Activated T-helper 1 cell treated with anti-CD3 and anti-CD28 coated beads, Interleukin-12 subunit alpha, Interleukin-12 subunit beta, Interleukin-2, Interleukin-4 antibody, amounts not matched to agents 30 ng/mL and 10 ng/mL and 1 ng/mL, durations not matched to agents 14 hours and 24 hours and 36 hours (primary cell): ENCODE data around the gene ICA1. TPM values are rescaled to one million over a fixed set of nuclear protein-coding genes. Genes with fewer than 3 reads are reported as not detected.

Experiments used
- DNase-seq: peaks from one replicate; pipeline ENCODE4 v3.0.0; 2021; ENCODE audit warnings: low spot score
- H3K27ac Mint-ChIP-seq: one replicate; pipeline ENCODE4 v1.8.0; 2021; ENCODE audit warnings: mild to moderate bottlenecking, mixed read lengths
- H3K27me3 Mint-ChIP-seq: one replicate; pipeline ENCODE4 v1.8.0; 2022; ENCODE audit warnings: mild to moderate bottlenecking, moderate library complexity, mixed read lengths; ENCODE audit not compliant: insufficient read depth
- H3K36me3 Mint-ChIP-seq: one replicate; pipeline ENCODE4 v1.8.0; 2021; ENCODE audit warnings: low read depth, mixed read lengths
- H3K4me1 Mint-ChIP-seq: one replicate; pipeline ENCODE4 v1.8.0; 2021; ENCODE audit warnings: low read depth, mixed read lengths
- H3K4me3 Mint-ChIP-seq: one replicate; pipeline ENCODE4 v1.8.0; 2021; ENCODE audit warnings: mild to moderate bottlenecking, moderate library complexity, mixed read lengths
- H3K9me3 Mint-ChIP-seq: one replicate; pipeline ENCODE4 v1.8.0; 2021; ENCODE audit warnings: mixed read lengths
- intact Hi-C: fragments of 100-400 bp; cut with micrococcal nuclease; formaldehyde crosslinking; loops from one replicate; pipeline ENCODE4 v1.15.1; 2024
- total RNA-seq: library from RNA; stranded (reverse); gene quantifications from 2 replicates; pipeline ENCODE4 v1.2.3, GENCODE V29; 2022

Gene ICA1
- total RNA-seq, 1 donor from 2014 or later: 1.9 TPM

DNA sequence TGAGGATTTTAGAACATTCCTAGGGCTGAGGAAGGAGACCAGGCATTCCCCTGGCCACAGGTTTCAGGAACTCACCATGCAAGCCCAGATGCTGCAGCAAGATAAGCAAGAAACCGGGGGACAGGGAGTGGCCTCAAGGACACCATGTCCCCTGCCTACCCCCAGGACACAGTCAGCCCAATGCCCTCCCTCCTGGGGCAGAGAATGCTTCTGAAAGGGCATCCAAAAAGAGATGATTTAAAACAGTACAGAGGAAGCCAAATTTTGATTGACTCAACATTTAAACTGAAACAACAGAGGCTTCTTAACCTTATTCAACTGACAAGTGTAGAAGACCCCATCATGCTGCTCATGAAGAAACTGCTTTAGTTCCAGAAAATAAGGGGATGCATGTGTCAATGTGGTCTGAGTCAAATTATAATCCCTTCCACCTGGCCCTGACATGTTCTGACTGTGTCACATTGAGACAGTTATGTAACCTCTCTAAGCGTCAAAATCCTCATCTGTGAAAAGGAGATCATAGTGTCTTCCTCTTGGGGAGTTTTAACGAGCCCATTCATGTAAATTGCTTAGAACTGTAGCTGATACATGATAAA lies 60.0 kb downstream of the ICA1 start:
- peaks cover 62% of the 10 kb centered on the region for H3K4me1 Mint-ChIP-seq
- peaks cover 21% of the 10 kb centered on the region for H3K27me3 Mint-ChIP-seq
- no peak overlapping the region for H3K4me3 Mint-ChIP-seq
- H3K27ac Mint-ChIP-seq: no peak overlapping the region
- no peak for DNase-seq
- intact Hi-C loops: no loop called here
- peaks cover 1% of the 10 kb centered on the region for H3K36me3 Mint-ChIP-seq
- H3K9me3 Mint-ChIP-seq: no peaks in the 10 kb centered on the region

DNA sequence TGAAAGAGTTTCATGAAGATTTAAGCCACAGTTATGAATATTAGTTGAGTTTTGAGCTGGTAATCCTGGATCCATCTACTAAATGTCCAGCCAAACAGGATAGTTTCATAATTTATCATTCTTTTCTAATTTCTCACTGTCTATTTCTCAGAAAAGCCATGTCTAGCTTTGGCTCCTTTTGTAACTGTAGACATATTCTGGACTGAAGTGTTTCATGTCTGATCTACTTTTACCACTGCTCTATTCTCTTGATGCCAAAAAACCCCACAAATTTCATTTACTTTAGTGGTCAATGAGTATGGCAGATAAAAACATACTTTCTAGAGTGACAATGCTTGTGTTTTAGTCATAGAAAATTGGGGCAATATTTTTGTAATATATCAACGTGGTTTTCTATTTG lies 61.2 kb downstream of the ICA1 start:
- Mint-ChIP-seq H3K27me3 (peaks cover 14% of the 10 kb centered on the region), H3K9me3 (no peaks in the 10 kb centered on the region), H3K4me1 (peaks cover 70% of the 10 kb centered on the region), H3K27ac (no peak overlapping the region), H3K36me3 (peaks cover 1% of the 10 kb centered on the region), H3K4me3 (no peak overlapping the region)
- intact Hi-C loops: no loop called here
- DNase-seq: no peak

DNA sequence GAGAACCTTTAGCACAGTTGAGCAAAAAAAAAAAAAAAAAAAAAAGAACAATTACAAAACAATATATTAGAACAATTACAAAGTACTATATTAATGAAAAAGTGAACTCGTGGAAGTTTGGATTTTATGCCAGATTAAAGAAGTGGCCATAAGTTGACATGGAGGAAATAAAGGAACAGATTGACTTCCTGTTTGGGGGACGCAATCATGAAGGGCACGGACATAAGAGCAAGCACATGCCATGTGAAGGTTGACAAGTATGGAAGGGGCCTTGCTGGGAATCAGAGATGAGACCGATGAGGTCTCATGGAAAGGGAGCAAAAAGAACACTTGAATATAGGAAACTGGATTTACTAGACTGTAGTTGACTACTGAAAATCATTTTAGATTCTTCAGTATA lies 61.7 kb downstream of the ICA1 start:
- H3K27me3 Mint-ChIP-seq: peaks cover 14% of the 10 kb centered on the region
- H3K9me3 Mint-ChIP-seq: no peaks in the 10 kb centered on the region
- no peak overlapping the region for H3K27ac Mint-ChIP-seq
- intact Hi-C loops: no loop called here
- DNase-seq: no peak
- H3K36me3 Mint-ChIP-seq: peaks cover 1% of the 10 kb centered on the region
- H3K4me1 Mint-ChIP-seq: peaks cover 66% of the 10 kb centered on the region
- H3K4me3 Mint-ChIP-seq: no peak overlapping the region

DNA sequence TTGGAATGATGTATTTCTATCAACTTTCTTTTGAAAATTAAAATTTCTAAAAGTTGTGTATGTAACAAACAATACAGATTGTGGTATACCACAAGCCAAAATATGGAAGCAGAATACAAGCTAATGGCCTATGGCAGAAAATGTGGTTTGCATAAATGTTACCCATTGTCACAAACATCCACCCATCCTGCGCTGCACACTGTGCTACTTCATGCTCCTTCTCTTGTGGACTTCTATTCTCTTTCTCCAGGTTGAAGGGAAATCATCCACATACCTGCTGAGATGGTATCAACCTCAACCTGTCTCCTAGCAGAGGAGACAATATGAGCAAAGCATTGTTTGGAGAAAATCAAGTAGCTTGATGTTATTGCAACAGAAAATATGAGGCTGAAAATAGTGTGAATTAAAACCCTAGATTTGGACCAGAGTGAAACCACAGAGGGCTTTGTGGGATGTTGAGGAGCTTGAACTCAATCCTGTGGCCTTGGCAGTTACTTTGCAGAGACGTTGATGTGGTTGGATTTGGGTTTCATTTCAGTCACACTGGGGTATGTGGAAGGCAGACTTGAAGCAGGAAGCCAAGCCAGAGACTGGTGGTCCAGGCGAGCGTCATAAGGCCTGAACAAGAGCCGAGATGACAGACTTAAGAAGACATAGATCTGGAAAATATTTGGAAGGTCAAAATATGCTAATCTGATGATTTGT lies 63.8 kb downstream of the ICA1 start:
- Mint-ChIP-seq H3K36me3 (peaks cover 1% of the 10 kb centered on the region), H3K4me3 (peak overlapping the region; percentile 0), H3K27ac (peak overlapping the region; percentile 11), H3K4me1 (peaks cover 66% of the 10 kb centered on the region), H3K27me3 (peaks cover 14% of the 10 kb centered on the region), H3K9me3 (no peaks in the 10 kb centered on the region)
- peak; percentile 51 for DNase-seq
- intact Hi-C loops: loop anchor here (1.0 to 5.0 kb wide), 2 partner anchors 64 to 631 kb away; partner anchors contain the start of gene MIOS

DNA sequence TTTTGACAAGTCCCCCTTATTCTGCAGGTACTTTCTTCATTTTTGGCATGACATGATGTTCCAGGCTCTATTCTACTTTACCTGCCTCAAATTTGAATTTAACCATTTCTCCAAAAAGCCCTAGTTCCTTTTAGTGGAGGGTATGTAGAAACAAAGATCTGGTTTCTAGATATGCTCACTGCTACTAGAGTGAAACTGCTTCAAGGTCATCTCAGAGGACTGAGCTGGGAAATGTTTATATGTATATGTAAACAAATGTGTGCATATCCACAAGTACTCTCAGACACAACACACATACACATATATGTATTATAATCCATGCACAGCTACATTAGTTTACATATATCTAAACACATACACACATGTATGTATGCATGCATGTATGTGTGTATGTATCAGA lies 69.1 kb downstream of the ICA1 start:
- no peaks in the 10 kb centered on the region for H3K36me3 Mint-ChIP-seq
- intact Hi-C loops: loop anchor here (5.0 kb wide), 4 partner anchors 271 to 596 kb away; no protein-coding TSS in a partner anchor
- no peaks in the 10 kb centered on the region for H3K9me3 Mint-ChIP-seq
- H3K27ac Mint-ChIP-seq: no peak overlapping the region
- H3K27me3 Mint-ChIP-seq: peaks cover 5% of the 10 kb centered on the region
- H3K4me3 Mint-ChIP-seq: no peak overlapping the region
- peaks cover 40% of the 10 kb centered on the region for H3K4me1 Mint-ChIP-seq
- DNase-seq: no peak

DNA sequence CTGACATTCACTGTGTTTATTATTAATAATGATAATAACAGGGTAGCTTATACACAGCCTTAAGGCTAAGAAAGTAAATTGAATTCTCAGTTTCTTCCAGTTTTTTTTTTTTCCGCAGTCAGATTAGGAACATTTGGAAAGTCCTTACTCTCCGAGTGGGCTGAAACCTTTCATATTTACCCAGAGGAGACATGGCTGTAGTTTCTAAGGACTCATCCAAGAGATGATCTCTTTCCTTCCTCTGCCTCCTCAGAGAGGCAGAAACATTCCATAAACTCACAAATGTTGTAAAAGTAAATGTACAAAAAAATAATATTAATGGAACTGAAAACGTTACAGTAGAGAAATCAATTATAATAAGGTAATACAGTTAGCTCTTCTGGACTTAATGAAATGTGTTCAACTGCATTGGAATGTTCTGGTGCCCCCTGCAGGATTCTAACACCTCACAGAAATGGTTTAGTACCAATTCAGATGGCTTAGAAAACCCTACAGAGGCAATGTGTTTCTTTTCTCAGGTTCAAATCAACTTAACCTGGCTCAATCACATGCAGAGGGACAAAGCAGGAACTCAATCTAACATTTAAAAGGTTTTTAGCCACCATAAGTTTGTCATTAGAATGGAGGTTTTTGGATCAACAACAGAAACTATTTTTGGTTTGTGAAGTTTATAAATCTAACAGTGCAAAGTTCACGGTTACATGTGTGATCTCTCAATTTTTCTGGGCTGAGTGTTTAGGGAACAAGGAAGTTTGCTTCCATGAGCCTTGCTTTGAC lies 71.7 kb downstream of the ICA1 start:
- no peaks in the 10 kb centered on the region for H3K9me3 Mint-ChIP-seq
- peaks cover 41% of the 10 kb centered on the region for H3K4me1 Mint-ChIP-seq
- H3K4me3 Mint-ChIP-seq: no peak overlapping the region
- H3K27ac Mint-ChIP-seq: no peak overlapping the region
- H3K36me3 Mint-ChIP-seq: no peaks in the 10 kb centered on the region
- H3K27me3 Mint-ChIP-seq: peaks cover 5% of the 10 kb centered on the region
- peak; percentile 41 for DNase-seq
- intact Hi-C loops: loop anchor here (1.0 to 5.0 kb wide), 7 partner anchors 154 to 593 kb away; partner anchors contain the start of gene GLCCI1

DNA sequence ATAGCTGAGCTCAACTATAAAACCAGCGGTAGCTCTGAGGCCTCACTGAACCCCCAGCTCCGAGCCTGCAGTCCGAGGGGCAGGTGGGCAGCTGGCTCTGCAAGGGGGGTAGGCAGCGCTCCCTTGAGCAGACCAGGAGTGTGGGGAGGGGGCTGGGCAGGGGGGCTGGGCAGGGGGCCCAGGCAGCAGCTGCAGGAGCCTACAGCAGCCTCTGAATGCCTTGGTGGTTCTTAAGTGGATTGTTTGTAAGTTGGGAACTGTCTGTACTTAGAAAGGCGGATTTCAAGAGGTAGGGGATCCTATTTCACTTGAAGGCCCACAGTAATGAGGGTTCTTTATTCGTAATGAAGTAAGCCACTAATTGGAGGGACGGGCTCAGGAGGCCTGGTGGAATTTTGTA lies 72.3 kb downstream of the ICA1 start:
- Mint-ChIP-seq H3K4me3 (no peak overlapping the region), H3K27ac (no peak overlapping the region), H3K9me3 (no peaks in the 10 kb centered on the region), H3K36me3 (no peaks in the 10 kb centered on the region), H3K4me1 (peaks cover 43% of the 10 kb centered on the region), H3K27me3 (peaks cover 2% of the 10 kb centered on the region)
- DNase-seq: no peak
- intact Hi-C loops: loop anchor here (1.0 to 5.0 kb wide), 7 partner anchors 153 to 592 kb away; partner anchors contain the start of gene GLCCI1

DNA sequence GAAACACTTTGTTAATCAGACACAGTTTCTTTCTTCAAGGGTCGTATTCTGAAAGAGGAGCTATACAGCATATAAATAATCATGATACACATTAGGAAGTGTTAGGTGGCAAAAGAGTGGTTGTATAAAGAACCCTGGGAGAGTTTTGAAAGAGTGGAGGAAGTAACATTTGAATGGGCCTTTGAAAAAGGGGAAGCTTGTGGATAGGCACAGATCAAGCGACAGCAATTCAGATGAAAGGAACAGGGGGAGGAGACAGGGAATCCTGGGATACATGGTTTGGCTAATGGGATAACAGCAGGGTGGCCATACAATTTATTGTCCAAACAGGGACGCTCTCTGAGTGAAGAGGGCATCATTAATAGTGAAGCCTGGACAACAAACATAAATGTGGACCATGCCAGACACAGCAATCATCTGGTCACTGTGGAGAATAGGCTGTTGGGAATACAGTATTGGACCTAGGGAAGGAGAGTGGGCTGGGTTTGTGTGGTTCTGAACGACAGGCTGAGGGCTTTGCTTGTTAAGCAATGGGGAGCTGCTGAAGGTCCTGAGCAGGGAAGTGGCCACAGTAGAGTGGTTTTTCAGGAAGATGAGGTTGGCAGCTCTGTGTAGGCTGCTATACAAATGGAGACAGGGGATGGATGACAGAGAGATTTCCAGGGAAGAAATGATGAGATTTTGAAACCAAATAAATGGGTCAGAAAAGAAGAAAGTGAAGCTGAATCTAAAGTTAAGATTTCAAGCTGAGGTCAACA lies 75.9 kb downstream of the ICA1 start:
- DNase-seq: no peak
- intact Hi-C loops: no loop called here
- Mint-ChIP-seq H3K27ac (no peak overlapping the region), H3K9me3 (no peaks in the 10 kb centered on the region), H3K4me3 (no peak overlapping the region), H3K4me1 (peaks cover 30% of the 10 kb centered on the region), H3K36me3 (no peaks in the 10 kb centered on the region), H3K27me3 (no peaks in the 10 kb centered on the region)

DNA sequence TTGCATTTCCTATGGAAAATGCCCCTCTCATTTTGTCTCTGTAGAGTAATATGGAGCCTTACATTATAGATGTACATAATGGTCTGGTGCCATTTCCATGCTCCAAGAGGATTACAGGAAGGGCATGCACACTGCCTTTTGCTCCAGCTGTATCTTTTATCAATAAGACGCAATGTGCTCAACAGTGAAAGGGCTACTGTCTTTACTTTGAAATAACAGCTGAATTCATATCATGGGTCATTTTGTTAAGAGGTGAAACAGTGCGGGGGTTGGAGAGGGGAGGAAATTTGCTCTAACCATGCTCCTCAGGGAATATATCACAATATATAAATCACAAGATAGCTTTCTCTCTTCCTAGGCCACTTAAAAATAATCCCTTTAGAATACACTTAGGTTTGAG lies 77.7 kb downstream of the ICA1 start:
- no peak overlapping the region for H3K4me3 Mint-ChIP-seq
- H3K36me3 Mint-ChIP-seq: no peaks in the 10 kb centered on the region
- intact Hi-C loops: no loop called here
- H3K27ac Mint-ChIP-seq: no peak overlapping the region
- H3K27me3 Mint-ChIP-seq: no peaks in the 10 kb centered on the region
- H3K4me1 Mint-ChIP-seq: peaks cover 20% of the 10 kb centered on the region
- no peak for DNase-seq
- no peaks in the 10 kb centered on the region for H3K9me3 Mint-ChIP-seq

DNA sequence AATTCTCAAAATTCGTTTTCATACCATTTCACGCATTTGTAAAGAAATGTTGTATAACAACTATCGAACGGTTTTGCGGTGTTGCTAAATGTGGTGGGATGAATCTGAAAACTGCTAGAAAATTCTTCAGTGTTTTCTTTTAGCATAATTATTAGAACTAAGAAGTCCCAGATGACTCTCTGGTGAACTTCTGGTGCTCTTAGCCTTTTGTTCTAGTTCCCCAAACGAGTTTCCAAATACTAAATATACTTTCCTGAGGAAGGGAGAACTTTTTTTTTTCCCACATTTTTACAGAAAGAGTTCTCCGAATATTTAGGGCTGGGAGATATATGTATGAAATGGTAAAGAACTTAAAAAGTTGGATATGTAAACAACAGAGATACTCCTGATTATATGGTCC lies 82.5 kb downstream of the ICA1 start:
- DNase-seq: no peak
- intact Hi-C loops: no loop called here
- H3K27ac Mint-ChIP-seq: no peak overlapping the region
- no peaks in the 10 kb centered on the region for H3K27me3 Mint-ChIP-seq
- H3K4me3 Mint-ChIP-seq: no peak overlapping the region
- peaks cover 3% of the 10 kb centered on the region for H3K36me3 Mint-ChIP-seq
- no peaks in the 10 kb centered on the region for H3K9me3 Mint-ChIP-seq
- peaks cover 44% of the 10 kb centered on the region for H3K4me1 Mint-ChIP-seq

DNA sequence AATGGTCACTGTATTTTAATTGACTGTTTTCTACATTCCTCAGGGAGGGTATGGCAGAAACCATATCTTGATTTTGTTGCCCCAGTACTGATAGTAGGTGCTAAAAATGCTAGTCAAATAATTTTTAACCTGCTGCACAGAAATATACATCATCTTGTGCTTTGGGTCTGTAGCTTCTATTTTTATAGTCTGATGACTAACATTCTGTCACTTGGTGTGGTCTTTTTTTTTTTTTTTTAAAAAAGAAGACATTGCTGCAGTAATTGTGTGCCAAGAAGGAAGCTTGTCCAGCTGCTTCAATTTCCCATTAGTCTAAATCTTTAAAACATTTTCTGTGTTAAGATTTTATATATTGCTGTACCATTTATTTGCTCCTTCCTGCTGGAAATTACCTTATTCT lies 83.6 kb downstream of the ICA1 start:
- Mint-ChIP-seq H3K4me1 (peaks cover 53% of the 10 kb centered on the region), H3K4me3 (peak overlapping the region; percentile 50), H3K27ac (peak overlapping the region; percentile 95), H3K36me3 (peaks cover 3% of the 10 kb centered on the region), H3K9me3 (no peaks in the 10 kb centered on the region), H3K27me3 (no peaks in the 10 kb centered on the region)
- no peak for DNase-seq
- intact Hi-C loops: no loop called here

DNA sequence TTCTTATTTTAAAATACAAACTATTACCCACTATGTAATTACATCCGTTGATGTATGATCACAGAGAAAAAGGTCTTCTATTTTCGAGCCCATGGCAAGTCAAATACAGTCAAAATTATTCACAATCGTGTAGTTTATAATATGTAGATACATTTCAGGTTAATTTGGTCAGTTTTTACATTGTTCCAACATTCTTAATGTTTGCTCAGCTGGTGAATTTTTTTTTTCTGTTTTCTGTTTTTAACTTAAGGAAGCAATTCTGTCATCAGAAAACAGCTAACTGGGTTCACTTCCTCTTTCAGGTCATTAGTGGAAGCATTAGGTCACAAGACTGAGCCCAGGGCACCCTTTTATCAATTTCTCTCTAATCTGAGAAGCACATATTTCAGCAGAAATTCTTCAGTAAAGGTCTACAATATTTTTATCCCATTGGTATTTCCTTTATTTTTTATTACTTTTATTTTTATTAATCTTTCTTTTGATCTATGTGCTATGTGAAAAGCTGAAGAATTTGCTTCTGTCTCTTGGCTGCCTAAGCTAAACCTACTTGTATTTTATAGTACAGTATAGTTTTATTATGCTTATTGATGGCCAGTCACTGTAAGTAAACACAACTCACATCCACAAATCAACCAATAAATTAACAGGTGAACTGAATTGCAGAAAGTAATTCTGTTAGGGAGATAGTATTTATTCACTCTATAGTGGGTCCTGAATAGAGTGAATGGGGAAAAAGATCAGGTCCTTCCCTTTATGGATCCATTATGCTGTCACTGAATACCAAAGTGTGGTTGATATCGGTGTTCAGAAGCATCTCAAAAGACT lies 84.6 kb downstream of the ICA1 start:
- no peak for DNase-seq
- Mint-ChIP-seq H3K27me3 (peaks cover under 1% of the 10 kb centered on the region), H3K4me3 (peak overlapping the region; percentile 76), H3K27ac (peak overlapping the region; percentile 99), H3K4me1 (peaks cover 53% of the 10 kb centered on the region), H3K9me3 (no peaks in the 10 kb centered on the region), H3K36me3 (peaks cover 3% of the 10 kb centered on the region)
- intact Hi-C loops: loop anchor here (2.0 kb wide), 3 partner anchors 25 to 257 kb away; no protein-coding TSS in a partner anchor
